ENCODE data around the gene HECTD1.
"Not testable (repeated sequence)": the region's sequence is repeated elsewhere in the genome, so short reads cannot be mapped to it uniquely, and the experiment has no call there.

Gene HECTD1
- 340 reads per million, percentile 96 among the genes with 10 or more reads in this experiment for total RNA-seq

DNA sequence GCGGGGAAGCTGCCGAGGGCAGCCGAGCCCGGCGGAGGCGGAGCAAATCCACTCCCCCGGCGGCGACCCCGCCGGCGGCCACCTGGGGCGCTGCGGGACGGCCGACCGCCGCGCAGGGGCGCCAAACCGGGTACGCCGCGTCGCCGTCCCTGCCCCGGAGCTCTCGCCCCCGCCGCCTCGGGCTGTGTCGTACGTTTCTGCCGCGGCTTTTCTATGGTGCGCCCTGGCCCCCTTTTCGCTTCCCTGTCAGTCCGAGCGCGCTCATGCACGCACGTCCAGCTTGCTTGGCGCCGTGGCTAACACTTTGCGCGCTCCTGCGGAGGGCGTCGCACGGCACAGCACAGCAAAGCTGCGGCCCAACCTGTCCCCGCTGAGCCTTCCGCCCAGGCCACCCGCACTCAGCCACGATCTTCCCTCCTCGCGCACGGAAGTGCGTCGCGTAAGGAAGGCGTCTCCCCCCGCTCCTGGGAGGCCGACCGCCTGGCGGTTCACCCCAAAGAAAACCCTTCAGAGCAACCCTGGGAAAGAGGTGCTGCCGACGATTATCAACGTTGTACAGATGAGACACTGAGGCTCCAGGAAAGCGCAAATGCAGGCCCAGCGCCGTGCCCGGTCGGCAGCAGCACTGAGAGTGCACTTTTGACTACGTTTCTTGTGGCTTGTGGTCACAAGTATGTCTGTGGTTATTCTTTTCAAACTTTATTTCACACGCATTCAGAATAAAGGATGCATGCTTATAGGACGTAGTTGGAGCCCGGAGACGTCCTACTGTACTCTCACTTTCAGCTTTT, at the start of gene HECTD1:
Gene HECTD1 (minus strand): TSS at position 39 of the 791 bp plus-strand sequence. CDS start 1,857 bp downstream, outside the sequence.
- peak; percentile 78 for DNase-seq

GRCh38 chr14:31257244-31257553, 49.6 kb upstream of the HECTD1 start:
- DNase-seq: no peak

GRCh38 chr14:31256534-31257243, 49.1 kb upstream of the HECTD1 start:
- DNase-seq: no peak

GRCh38 chr14:31255918-31256317, 48.3 kb upstream of the HECTD1 start:
- not testable (repeated sequence) for DNase-seq

DNA sequence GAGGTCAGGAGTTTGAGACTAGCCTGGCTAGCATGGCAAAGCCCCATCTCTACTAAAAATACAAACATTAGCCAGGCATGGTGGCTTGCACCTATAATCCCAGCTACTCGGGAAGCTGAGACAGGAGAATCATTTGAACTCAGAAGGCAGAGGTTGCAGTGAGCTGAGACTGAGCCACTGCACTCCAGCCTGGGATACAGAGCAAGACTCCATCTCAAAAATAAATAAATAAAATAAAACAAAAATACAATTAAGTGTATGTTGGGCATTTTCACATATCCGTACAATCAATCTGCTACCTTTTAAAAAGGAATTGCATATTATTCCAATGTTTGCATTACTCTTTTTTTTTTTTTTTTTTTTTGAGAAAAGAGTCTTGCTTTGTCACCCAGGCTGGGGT, 47.7 kb upstream of the HECTD1 start:
- DNase-seq: no peak

- DNase-seq: no peak
Observed at GRCh38 chr14:31253746-31254471, 46.3 kb upstream of the HECTD1 start.

GRCh38 chr14:31252865-31253264, 45.3 kb upstream of the HECTD1 start:
- no peak for DNase-seq

GRCh38 chr14:31251028-31251958, 43.7 kb upstream of the HECTD1 start:
- DNase-seq: no peak

GRCh38 chr14:31244626-31245025, 37.0 kb upstream of the HECTD1 start:
- no peak for DNase-seq

DNA sequence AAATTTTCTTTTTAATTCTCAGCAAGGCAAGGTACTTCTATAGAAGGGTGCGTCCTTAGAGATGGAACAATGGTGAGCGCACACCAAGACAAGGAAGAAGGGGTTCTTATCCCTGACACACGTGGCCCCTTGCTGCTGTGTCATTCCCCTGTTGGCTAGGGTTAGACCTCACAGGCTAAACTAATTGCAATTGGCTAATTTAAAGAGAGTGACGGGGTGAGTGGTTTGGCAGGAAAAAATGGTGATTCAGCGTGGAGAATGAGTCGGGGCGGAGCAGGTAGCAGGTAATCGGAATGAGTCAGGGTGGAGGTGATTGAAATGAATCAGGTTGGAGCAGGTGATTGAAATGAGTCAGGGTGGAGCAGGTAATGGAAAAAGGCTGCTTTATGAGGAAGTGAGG, 36.3 kb upstream of the HECTD1 start:
- DNase-seq: no peak

DNA sequence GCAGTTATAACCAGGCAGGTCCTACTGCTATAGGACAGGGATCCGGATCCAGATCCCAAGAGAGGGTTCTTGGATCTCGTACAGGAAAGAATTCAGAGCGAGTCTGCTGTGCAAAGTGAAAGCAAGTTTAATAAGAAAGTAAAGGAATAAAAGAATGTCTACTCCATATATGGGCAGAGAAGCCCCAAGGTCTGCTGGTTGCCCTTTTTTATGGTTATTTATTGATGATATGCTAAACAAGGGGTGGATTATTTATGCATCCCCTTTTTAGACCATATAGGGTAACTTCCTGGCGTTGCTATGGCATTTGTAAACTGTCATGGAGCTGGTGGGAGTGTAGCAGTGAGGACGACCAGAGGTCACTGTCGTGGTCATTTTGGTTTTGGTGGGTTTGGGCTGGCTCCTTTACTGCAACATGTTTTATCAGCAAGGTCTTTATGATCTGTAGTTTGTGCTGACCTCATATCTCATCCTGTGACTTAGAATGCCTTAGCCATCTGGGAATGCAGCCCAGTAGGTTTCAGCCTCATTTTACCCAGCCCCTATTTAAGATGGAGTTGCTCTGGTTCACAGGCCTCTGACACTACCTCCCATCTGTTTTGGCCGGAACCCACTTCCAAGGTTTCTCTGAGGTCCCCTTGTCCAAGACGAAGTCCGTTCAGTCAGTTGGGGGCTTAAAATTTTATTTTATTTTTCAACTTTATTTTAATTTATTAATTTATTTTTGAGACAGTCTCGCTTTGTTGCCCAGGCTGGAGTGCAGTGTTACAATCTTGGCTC, 34.8 kb upstream of the HECTD1 start:
- not testable (repeated sequence) for DNase-seq

DNA sequence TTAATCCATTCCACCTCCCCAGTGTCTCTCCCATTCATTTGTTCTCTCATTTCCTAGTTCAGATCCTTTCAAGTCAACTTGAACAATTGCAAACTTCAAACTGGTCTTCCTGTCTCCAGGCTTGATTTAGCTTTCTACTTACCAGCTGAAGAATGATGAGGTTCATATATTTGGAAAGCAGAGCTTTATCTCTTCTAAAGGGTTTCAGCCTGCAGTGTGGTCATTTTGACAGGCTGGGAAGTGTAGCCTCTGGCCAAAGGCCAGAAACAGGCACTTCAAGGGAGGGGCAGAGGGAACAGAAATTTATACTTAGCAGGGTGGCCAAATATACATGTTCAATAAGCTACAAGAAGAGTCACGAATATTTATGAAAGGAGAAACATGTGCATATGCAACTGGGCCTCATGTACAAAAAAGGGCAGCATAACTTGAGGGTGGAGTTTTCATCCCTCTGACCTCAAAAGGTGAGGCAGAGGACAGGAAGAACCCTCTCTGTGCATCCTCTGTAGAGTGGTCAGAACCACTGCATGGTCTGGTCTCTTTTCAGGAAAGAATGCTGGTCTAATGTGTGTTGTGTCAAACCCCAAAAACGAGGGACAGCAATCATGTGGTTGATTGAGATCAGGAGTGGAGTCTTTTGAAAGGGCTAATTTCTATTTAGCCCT, 34.0 kb upstream of the HECTD1 start:
- no peak for DNase-seq

GRCh38 chr14:31239741-31240140, 32.1 kb upstream of the HECTD1 start:
- no peak for DNase-seq

DNA sequence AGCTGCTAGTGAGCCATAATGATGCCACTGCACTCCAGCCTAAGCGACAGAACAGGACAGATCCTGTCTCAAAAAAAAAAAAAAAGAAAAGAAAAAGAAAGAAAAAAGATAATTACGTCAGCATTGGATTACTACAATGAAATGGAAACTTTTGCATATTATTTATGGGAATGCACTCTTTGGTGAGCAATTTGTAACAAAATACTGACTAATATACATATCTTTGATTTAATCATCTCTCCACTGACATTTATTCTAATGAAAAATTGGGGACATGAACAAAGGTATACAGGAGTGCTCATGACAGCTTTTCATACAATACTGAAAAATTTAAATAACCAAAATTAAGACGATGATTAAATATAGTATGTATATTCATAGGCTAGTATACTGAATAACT, 27.9 kb upstream of the HECTD1 start:
- DNase-seq: no peak

DNA sequence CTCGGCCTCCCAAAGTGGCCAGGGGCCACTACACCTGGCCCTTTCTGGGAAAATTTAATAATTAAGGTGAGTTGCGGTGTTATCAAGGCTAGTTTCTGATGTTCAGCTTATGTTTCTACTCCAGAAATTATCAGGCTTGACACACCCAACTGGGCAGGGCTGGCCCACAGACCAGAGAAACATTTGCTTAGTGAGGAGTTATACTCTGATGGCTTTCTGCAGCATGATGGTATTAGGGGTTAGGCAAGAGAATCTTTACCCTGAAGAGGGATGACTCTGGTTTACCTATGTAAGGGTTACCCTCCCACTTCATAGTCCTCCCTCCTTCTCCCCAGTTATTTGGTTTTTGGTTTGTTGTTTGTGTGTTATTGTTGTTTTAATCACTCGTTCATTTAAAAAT, 24.5 kb upstream of the HECTD1 start:
- no peak for DNase-seq

GRCh38 chr14:31231272-31231671, 23.7 kb upstream of the HECTD1 start:
- not testable (repeated sequence) for DNase-seq

GRCh38 chr14:31230573-31230958, 23.0 kb upstream of the HECTD1 start:
- DNase-seq: no peak

GRCh38 chr14:31229638-31230572, 22.3 kb upstream of the HECTD1 start:
- DNase-seq: no peak

GRCh38 chr14:31229009-31229408, 21.4 kb upstream of the HECTD1 start:
- DNase-seq: no peak

DNA sequence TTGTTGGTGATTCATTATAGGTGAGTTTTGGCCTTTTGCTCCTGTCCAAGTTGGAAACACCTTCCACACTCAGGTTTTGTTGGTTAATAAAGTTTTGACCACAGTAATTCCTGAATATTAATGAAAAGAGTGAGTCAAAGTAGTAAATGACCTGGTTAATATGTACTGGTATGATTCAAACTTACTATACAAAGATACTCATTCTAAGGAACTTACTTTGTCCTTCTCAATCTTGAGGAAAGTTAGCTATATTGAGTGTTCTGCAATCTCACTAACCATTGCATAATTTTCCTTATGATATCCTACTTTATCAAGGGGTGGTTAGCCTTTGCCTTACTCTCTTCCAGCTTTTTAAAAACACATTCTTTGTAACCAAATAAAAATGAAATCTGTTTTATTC, 20.9 kb upstream of the HECTD1 start:
- no peak for DNase-seq
